Forelimb muscle (tissue), 1 donor: ENCODE measurements around the gene SIGLEC15. TPM values are rescaled to one million over a fixed set of nuclear protein-coding genes. Genes with fewer than 3 reads are reported as not detected.
A peak's percentile ranks its signal among the peaks of the same experiment; 100 is the strongest.

ENCODE experiments used
- DNase-seq: peaks from one replicate; pipeline ENCODE4 v3.0.0-alpha.2; 2013; ENCODE audit warnings: low read depth
- polyA plus RNA-seq: library from polyadenylated mRNA; unstranded; fragments of 120-200 nt; gene quantifications from one replicate; pipeline ENCODE4 v1.2.1, GENCODE V29; 2013; ENCODE audit not compliant: insufficient read length

The SIGLEC15 gene
- polyA plus RNA-seq, 1 donor: 0.28 TPM

GRCh38 chr18:45879681-45880655 lies 54.5 kb downstream of the SIGLEC15 start:
- peak; percentile 36 for DNase-seq

GRCh38 chr18:45880876-45881558 lies 55.5 kb downstream of the SIGLEC15 start:
- no peak for DNase-seq

GRCh38 chr18:45887585-45887984 lies 62.1 kb downstream of the SIGLEC15 start:
- DNase-seq: no peak

- DNase-seq: no peak
Measured at GRCh38 chr18:45889419-45890064, 64.1 kb downstream of the SIGLEC15 start.

GRCh38 chr18:45890606-45891005 lies 65.1 kb downstream of the SIGLEC15 start:
- no peak for DNase-seq

GRCh38 chr18:45891806-45892205 lies 66.3 kb downstream of the SIGLEC15 start:
- no peak for DNase-seq

Other genes starting within 250 kb of the SIGLEC15 start
- 0.06 TPM for gene SLC14A2, start 210.2 kb upstream of the SIGLEC15 start, polyA plus RNA-seq
- gene SLC14A1, start 101.5 kb upstream of the SIGLEC15 start, polyA plus RNA-seq: 0.95 TPM
- gene EPG5, start 141.7 kb downstream of the SIGLEC15 start, polyA plus RNA-seq: 12.8 TPM
- gene PSTPIP2, start 246.6 kb downstream of the SIGLEC15 start, polyA plus RNA-seq: 2.4 TPM